GM19043 (cell line): ENCODE results near the gene C8A.

Experiments used
- ATAC-seq: cut with Tn5 transposase; IDR thresholded peaks from one replicate; pipeline ENCODE4 v1.9.1; 2021; ENCODE audit warnings: low read depth; ENCODE audit not compliant: unreplicated experiment

Gene C8A

DNA sequence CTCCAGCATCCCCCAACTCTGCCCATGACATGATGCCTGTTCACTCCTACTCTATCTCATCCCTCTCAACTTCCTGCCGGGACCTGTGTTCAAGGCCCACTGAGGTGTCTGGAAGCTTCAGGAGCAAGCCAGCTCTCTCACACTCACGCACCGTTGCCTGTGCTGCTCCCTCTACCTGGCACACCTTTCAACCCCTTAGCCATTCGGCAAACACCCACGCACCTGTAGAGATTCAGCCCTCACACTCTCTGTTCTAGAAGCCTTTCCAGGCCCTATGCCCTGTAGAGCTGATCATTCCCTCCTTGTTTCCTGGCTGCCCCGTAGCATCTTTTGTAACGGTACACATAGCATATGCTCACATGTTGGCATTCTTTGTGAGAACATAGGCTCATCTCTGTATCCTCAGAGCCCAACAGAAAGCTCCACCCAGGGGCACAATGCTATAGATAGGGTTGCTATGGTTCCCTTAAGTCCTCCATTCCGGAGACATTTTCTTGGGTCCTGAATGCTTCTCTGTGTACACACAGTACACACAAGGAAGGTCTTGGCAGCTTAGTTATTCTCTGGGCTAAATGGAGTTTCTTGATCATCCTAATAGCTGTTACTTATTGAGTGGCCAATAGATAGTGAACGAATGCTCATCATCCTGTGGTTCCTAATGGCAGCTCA is 109.9 kb downstream of the C8A start:
- no peak for ATAC-seq

DNA sequence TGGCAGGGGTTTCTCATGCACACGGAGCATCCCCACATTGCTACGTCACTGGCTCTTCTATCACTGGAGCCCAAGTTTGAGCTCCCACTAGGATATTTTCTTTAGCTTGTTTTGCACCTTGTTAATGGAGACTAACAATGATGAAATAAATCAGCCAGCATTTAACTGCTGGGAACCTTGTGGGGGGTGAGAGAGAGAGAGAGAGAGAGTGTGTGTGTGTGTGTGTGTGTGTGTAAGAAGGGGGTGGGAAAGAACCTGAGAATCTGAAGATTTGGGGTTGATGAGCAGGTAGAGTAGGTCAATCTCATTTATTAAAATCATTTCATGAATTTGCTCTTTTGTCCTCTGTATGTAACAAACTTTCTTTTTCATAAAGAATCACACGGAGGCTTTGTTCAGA is 110.6 kb downstream of the C8A start:
- ATAC-seq: no peak

- ATAC-seq: no peak
Observed at GRCh38 chr1:56965916-56966697, 111.5 kb downstream of the C8A start, which contains the start of gene C8B. C8B (minus strand) TSS chr1:56966015; CDS start chr1:56965948, 67 bp downstream.

GRCh38 chr1:56966698-56966999 is 112.1 kb downstream of the C8A start:
- no peak for ATAC-seq

DNA sequence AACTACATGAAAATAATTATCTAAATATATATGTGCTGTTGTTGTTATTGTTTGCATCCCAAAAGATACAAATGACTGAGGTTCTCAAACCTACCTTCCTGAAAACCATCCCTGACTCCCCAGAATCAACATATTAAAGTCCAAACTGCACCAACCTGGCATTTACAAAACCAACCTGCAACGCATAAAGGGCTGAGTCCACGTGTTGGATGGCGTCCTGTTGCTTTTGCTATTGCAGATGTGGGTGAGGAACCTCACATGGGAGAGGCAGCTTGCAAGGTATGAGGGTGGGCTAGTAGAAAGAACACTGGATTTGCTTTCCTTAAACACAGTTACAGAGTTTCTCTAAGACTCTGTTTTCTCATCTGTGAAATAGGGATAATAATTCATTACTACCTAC is 112.8 kb downstream of the C8A start:
- ATAC-seq: no peak
